Activated naive CD4-positive, alpha-beta T cell treated with anti-CD3 and anti-CD28 coated beads, Interleukin-2, amount 10 ng/mL, durations not matched to agents 7 days and 5 days (primary cell): ENCODE measurements around the gene LOXHD1.

Source experiments
- CTCF ChIA-PET: fragments of 350-600 bp; sonication (Branson Sonifier 250); formaldehyde crosslinking; loops from one replicate; lab custom pipeline; 2021; ENCODE audit warnings: antibody characterized with exemption; lab: Charles Lee
- DNase-seq: peaks from one replicate; pipeline ENCODE4 v3.0.0-alpha.2; 2020
- H3K27ac Mint-ChIP-seq: one replicate; pipeline ENCODE4 v1.8.0; 2021; ENCODE audit warnings: mild to moderate bottlenecking, moderate library complexity, mixed read lengths
- H3K27me3 Mint-ChIP-seq: one replicate; pipeline ENCODE4 v1.8.0; 2021; ENCODE audit warnings: mild to moderate bottlenecking, mixed read lengths
- H3K36me3 Mint-ChIP-seq: one replicate; pipeline ENCODE4 v1.8.0; 2021; ENCODE audit warnings: mixed read lengths
- H3K4me1 Mint-ChIP-seq: one replicate; pipeline ENCODE4 v1.8.0; 2021; ENCODE audit warnings: mixed read lengths
- H3K4me3 Mint-ChIP-seq: one replicate; pipeline ENCODE4 v1.8.0; 2021; ENCODE audit warnings: mild to moderate bottlenecking, moderate library complexity, mixed read lengths
- H3K9me3 Mint-ChIP-seq: one replicate; pipeline ENCODE4 v1.8.0; 2021; ENCODE audit warnings: mixed read lengths

Gene LOXHD1

GRCh38 chr18:46452820-46453219, 204.2 kb downstream of the LOXHD1 start:
- Mint-ChIP-seq H3K27me3 (peaks cover 4% of the 10 kb centered on the region), H3K4me3 (no peak overlapping the region), H3K36me3 (no peaks in the 10 kb centered on the region), H3K9me3 (no peaks in the 10 kb centered on the region), H3K4me1 (no peaks in the 10 kb centered on the region), H3K27ac (no peak overlapping the region)
- DNase-seq = no peak
- CTCF ChIA-PET = no interaction called here

GRCh38 chr18:46449499-46449898, 207.5 kb downstream of the LOXHD1 start:
- H3K4me3 Mint-ChIP-seq = no peak overlapping the region
- H3K36me3 Mint-ChIP-seq = no peaks in the 10 kb centered on the region
- CTCF ChIA-PET = no interaction called here
- no peak for DNase-seq
- no peaks in the 10 kb centered on the region for H3K4me1 Mint-ChIP-seq
- H3K27ac Mint-ChIP-seq = no peak overlapping the region
- H3K9me3 Mint-ChIP-seq = no peaks in the 10 kb centered on the region
- peaks cover 27% of the 10 kb centered on the region for H3K27me3 Mint-ChIP-seq

- CTCF ChIA-PET = no interaction called here
- H3K4me3 Mint-ChIP-seq = no peak overlapping the region
- no peak for DNase-seq
- no peak overlapping the region for H3K27ac Mint-ChIP-seq
- no peaks in the 10 kb centered on the region for H3K36me3 Mint-ChIP-seq
- H3K9me3 Mint-ChIP-seq = no peaks in the 10 kb centered on the region
- peaks cover 27% of the 10 kb centered on the region for H3K27me3 Mint-ChIP-seq
- no peaks in the 10 kb centered on the region for H3K4me1 Mint-ChIP-seq
These were observed 208.0 kb downstream of the LOXHD1 start for GRCh38 chr18:46449033-46449432.

- Mint-ChIP-seq H3K4me3 (no peak overlapping the region), H3K27me3 (peaks cover 27% of the 10 kb centered on the region), H3K36me3 (no peaks in the 10 kb centered on the region), H3K27ac (no peak overlapping the region), H3K4me1 (no peaks in the 10 kb centered on the region), H3K9me3 (no peaks in the 10 kb centered on the region)
- CTCF ChIA-PET = no interaction called here
- DNase-seq = no peak
These were observed 208.7 kb downstream of the LOXHD1 start for GRCh38 chr18:46448347-46448746.

- H3K36me3 Mint-ChIP-seq = no peaks in the 10 kb centered on the region
- H3K4me1 Mint-ChIP-seq = no peaks in the 10 kb centered on the region
- peaks cover 27% of the 10 kb centered on the region for H3K27me3 Mint-ChIP-seq
- DNase-seq = no peak
- no peaks in the 10 kb centered on the region for H3K9me3 Mint-ChIP-seq
- H3K27ac Mint-ChIP-seq = no peak overlapping the region
- no peak overlapping the region for H3K4me3 Mint-ChIP-seq
- CTCF ChIA-PET = interaction anchor here (0.7 kb wide), 1 partner anchor 1866 kb away, joined by 3 read pairs; no protein-coding TSS in a partner anchor
These were observed 209.2 kb downstream of the LOXHD1 start for GRCh38 chr18:46447792-46448191.

GRCh38 chr18:46447323-46447722, 209.7 kb downstream of the LOXHD1 start:
- H3K36me3 Mint-ChIP-seq = no peaks in the 10 kb centered on the region
- H3K4me3 Mint-ChIP-seq = no peak overlapping the region
- H3K9me3 Mint-ChIP-seq = no peaks in the 10 kb centered on the region
- H3K4me1 Mint-ChIP-seq = no peaks in the 10 kb centered on the region
- H3K27ac Mint-ChIP-seq = no peak overlapping the region
- peaks cover 27% of the 10 kb centered on the region for H3K27me3 Mint-ChIP-seq
- CTCF ChIA-PET = interaction anchor here (0.7 kb wide), 1 partner anchor 1866 kb away, joined by 3 read pairs; no protein-coding TSS in a partner anchor
- no peak for DNase-seq

GRCh38 chr18:46445522-46446313, 211.3 kb downstream of the LOXHD1 start:
- peaks cover 27% of the 10 kb centered on the region for H3K27me3 Mint-ChIP-seq
- no peaks in the 10 kb centered on the region for H3K9me3 Mint-ChIP-seq
- no peak overlapping the region for H3K27ac Mint-ChIP-seq
- no peaks in the 10 kb centered on the region for H3K4me1 Mint-ChIP-seq
- DNase-seq = no peak
- no peaks in the 10 kb centered on the region for H3K36me3 Mint-ChIP-seq
- CTCF ChIA-PET = no interaction called here
- H3K4me3 Mint-ChIP-seq = no peak overlapping the region

- Mint-ChIP-seq H3K4me3 (no peak overlapping the region), H3K4me1 (no peaks in the 10 kb centered on the region), H3K27me3 (peaks cover 4% of the 10 kb centered on the region), H3K27ac (no peak overlapping the region), H3K9me3 (no peaks in the 10 kb centered on the region), H3K36me3 (no peaks in the 10 kb centered on the region)
- no peak for DNase-seq
- CTCF ChIA-PET = no interaction called here
These were observed 218.0 kb downstream of the LOXHD1 start for GRCh38 chr18:46439037-46439436.

- Mint-ChIP-seq H3K27ac (no peak overlapping the region), H3K4me3 (no peak overlapping the region), H3K36me3 (no peaks in the 10 kb centered on the region), H3K9me3 (no peaks in the 10 kb centered on the region), H3K4me1 (no peaks in the 10 kb centered on the region), H3K27me3 (peaks cover 4% of the 10 kb centered on the region)
- DNase-seq = no peak
- CTCF ChIA-PET = no interaction called here
These were observed 220.0 kb downstream of the LOXHD1 start for GRCh38 chr18:46437061-46437460.

GRCh38 chr18:46436621-46437020, 220.4 kb downstream of the LOXHD1 start:
- Mint-ChIP-seq H3K4me3 (no peak overlapping the region), H3K27ac (no peak overlapping the region), H3K4me1 (no peaks in the 10 kb centered on the region), H3K36me3 (no peaks in the 10 kb centered on the region), H3K9me3 (no peaks in the 10 kb centered on the region), H3K27me3 (peaks cover 6% of the 10 kb centered on the region)
- no peak for DNase-seq
- CTCF ChIA-PET = no interaction called here

- Mint-ChIP-seq H3K4me1 (no peaks in the 10 kb centered on the region), H3K27me3 (peaks cover 22% of the 10 kb centered on the region), H3K9me3 (no peaks in the 10 kb centered on the region), H3K27ac (no peak overlapping the region), H3K36me3 (no peaks in the 10 kb centered on the region), H3K4me3 (no peak overlapping the region)
- CTCF ChIA-PET = no interaction called here
- no peak for DNase-seq
These were observed 222.0 kb downstream of the LOXHD1 start for GRCh38 chr18:46435031-46435430.

GRCh38 chr18:46434629-46435028, 222.4 kb downstream of the LOXHD1 start:
- Mint-ChIP-seq H3K27me3 (peaks cover 26% of the 10 kb centered on the region), H3K27ac (no peak overlapping the region), H3K4me1 (no peaks in the 10 kb centered on the region), H3K9me3 (no peaks in the 10 kb centered on the region), H3K4me3 (no peak overlapping the region), H3K36me3 (no peaks in the 10 kb centered on the region)
- DNase-seq = no peak
- CTCF ChIA-PET = no interaction called here

- Mint-ChIP-seq H3K4me3 (no peak overlapping the region), H3K9me3 (no peaks in the 10 kb centered on the region), H3K27me3 (peaks cover 26% of the 10 kb centered on the region), H3K36me3 (no peaks in the 10 kb centered on the region), H3K4me1 (no peaks in the 10 kb centered on the region), H3K27ac (no peak overlapping the region)
- DNase-seq = no peak
- CTCF ChIA-PET = no interaction called here
These were observed 223.7 kb downstream of the LOXHD1 start for GRCh38 chr18:46433121-46433826.

- CTCF ChIA-PET = no interaction called here
- Mint-ChIP-seq H3K27me3 (peaks cover 33% of the 10 kb centered on the region), H3K9me3 (no peaks in the 10 kb centered on the region), H3K4me1 (no peaks in the 10 kb centered on the region), H3K36me3 (no peaks in the 10 kb centered on the region), H3K27ac (no peak overlapping the region), H3K4me3 (no peak overlapping the region)
- DNase-seq = no peak
These were observed 225.4 kb downstream of the LOXHD1 start for GRCh38 chr18:46431522-46432171.
